Lower leg skin (tissue), 4 donors: ENCODE results near the gene TSHZ2. TPM values are rescaled to one million over a fixed set of nuclear protein-coding genes. Genes with fewer than 3 reads are reported as not detected.

Experiments
- DNase-seq, 2 donors: peaks; one replicate each; pipeline ENCODE4 v3.0.0-alpha.2; 2019; ENCODE audit warnings: low spot score in 2 of 2
- H3K4me3 ChIP-seq: fragments of 200-600 bp; sonication (generic); 2 replicates; pipeline ENCODE4 v1.5.1; 2017; ENCODE audit warnings: mild to moderate bottlenecking, low read depth; ENCODE audit not compliant: poor library complexity, severe bottlenecking
- POLR2A ChIP-seq, 2 donors: fragments of 450-650 bp; IDR thresholded peaks; one replicate each; pipeline ENCODE4 v1.6.1; 2016 to 2017; ENCODE audit warnings: antibody characterized with exemption in 2 of 2, mild to moderate bottlenecking in 1 of 2, moderate library complexity in 1 of 2
- WGBS, 2 donors: methylation state at CpG; one replicate each; pipeline ENCODE4 v1.1.5; 2018; 5-methylcytosine and 5-hydroxymethylcytosine counted together
- intact Hi-C: fragments of 100-400 bp; cut with DNase I; formaldehyde crosslinking; loops from one replicate; pipeline ENCODE4 v1.15.0; 2023; ENCODE audit warnings: low total_unique reads
- total RNA-seq, 4 donors: library from RNA; depleted of rRNA; stranded (reverse); fragments of >200 nt; gene quantifications; one replicate each; pipeline ENCODE4 v1.1.0, GENCODE V29; 2016
- TF ChIP-seq, protein P1 (sequence below), 3 donors: fragments of 450-650 bp; IDR thresholded peaks; one replicate each; pipeline ENCODE4 v1.5.1; 2016; ENCODE audit warnings: antibody characterized with exemption in 3 of 3, mild to moderate bottlenecking in 3 of 3, moderate library complexity in 2 of 3

The TSHZ2 gene
- total RNA-seq, 4 donors from 2014 or later = 8.1 to 25.7 (median 10.5) TPM

DNA sequence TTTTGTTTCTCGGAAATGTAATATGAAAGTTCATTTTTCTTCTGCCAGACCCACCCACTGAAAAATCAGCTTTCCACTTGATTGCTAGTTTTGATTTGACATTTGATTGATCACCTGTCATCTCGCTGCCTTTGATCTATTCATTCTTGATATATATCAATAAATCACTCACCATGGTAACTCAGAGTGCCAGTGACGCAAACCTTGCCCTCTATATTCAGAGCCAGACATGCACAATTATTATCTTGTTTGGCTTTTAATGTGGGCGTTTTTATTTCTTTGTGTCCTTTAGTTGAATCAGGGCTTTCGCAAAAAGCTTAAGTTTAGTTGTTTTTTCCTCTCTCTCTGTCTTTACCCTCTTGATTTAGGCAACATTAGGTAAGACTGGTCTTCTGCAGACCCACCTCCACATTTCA is 2.0 kb downstream of the TSHZ2 start:
- intact Hi-C loops = no loop called here

DNA sequence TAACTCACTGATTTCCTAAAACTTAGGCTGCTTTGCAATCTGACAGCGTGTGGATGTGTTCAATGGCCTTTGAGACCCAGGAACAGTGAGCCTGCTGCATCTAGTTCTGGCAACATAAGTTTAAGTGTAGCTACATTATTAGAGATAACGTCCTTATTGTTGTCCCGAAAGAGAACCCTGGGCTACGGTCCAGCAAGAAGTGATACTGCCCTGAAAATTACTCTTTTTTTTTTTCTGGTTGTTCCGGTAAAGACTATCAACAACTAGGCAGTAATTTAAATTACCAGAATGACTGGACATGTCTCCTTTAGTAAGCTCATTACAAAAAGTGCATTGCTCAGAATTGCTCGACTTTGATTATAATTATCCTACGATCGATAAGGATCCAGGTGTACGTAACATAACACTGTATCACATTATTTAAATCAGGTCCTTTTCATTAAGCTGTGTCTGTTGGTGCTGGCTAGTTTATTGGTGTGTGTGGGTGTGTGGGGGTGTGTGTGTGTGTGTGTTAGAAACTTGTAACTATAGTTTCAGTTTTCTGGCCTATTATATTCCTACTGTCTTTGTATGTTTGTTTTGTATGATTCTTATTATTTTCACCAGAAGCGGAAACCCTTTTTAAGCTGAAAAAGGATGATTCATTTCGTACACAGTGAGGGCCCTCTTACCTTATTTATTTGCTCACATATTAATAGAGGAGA is 3.0 kb downstream of the TSHZ2 start:
- 36 to 38% methylated on average over 11 of the region's 11 CpGs for WGBS, 2 donors

More for the DNA sequence above, 2.0 kb downstream of the TSHZ2 start:
- no peak for TF ChIP-seq POLR2A (IDR thresholded peaks at IDR 0.05)
- TF ChIP-seq, protein P1, sequence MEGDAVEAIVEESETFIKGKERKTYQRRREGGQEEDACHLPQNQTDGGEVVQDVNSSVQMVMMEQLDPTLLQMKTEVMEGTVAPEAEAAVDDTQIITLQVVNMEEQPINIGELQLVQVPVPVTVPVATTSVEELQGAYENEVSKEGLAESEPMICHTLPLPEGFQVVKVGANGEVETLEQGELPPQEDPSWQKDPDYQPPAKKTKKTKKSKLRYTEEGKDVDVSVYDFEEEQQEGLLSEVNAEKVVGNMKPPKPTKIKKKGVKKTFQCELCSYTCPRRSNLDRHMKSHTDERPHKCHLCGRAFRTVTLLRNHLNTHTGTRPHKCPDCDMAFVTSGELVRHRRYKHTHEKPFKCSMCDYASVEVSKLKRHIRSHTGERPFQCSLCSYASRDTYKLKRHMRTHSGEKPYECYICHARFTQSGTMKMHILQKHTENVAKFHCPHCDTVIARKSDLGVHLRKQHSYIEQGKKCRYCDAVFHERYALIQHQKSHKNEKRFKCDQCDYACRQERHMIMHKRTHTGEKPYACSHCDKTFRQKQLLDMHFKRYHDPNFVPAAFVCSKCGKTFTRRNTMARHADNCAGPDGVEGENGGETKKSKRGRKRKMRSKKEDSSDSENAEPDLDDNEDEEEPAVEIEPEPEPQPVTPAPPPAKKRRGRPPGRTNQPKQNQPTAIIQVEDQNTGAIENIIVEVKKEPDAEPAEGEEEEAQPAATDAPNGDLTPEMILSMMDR (IDR thresholded peaks at IDR 0.05) = no peak
- H3K4me3 ChIP-seq = no peak overlapping the region
- 14 to 25% methylated on average over 5 of the region's 5 CpGs for WGBS, 2 donors
- DNase-seq = no peak

GRCh38 chr20:52975803-52976531 is 3.8 kb downstream of the TSHZ2 start:
- WGBS, 2 donors = 60 to 66% methylated on average over 3 of the region's 3 CpGs
- H3K4me3 ChIP-seq = no peak overlapping the region
- no peak for DNase-seq
- TF ChIP-seq, protein P1 (IDR thresholded peaks at IDR 0.05) = no peak
- no peak for TF ChIP-seq POLR2A (IDR thresholded peaks at IDR 0.05)
- intact Hi-C loops = no loop called here

More for the DNA sequence above, 3.0 kb downstream of the TSHZ2 start:
- DNase-seq = no peak
- TF ChIP-seq, protein P1 (IDR thresholded peaks at IDR 0.05) = no peak
- TF ChIP-seq POLR2A (IDR thresholded peaks at IDR 0.05) = no peak
- H3K4me3 ChIP-seq = no peak overlapping the region
- intact Hi-C loops = no loop called here

- no peak overlapping the region for H3K4me3 ChIP-seq
- TF ChIP-seq POLR2A (IDR thresholded peaks at IDR 0.05) = no peak
- TF ChIP-seq, protein P1 (IDR thresholded peaks at IDR 0.05) = no peak
- 50 to 53% methylated on average over 2 of the region's 2 CpGs for WGBS, 2 donors
- intact Hi-C loops = no loop called here
- DNase-seq = no peak
Observed at GRCh38 chr20:52978851-52979250, 6.7 kb downstream of the TSHZ2 start.

- intact Hi-C loops = no loop called here
- TF ChIP-seq POLR2A (IDR thresholded peaks at IDR 0.05) = no peak
- TF ChIP-seq, protein P1 (IDR thresholded peaks at IDR 0.05) = no peak
- H3K4me3 ChIP-seq = no peak overlapping the region
- WGBS, 2 donors = 86 to 89% methylated on average over 8 of the region's 8 CpGs
- no peak for DNase-seq
Observed at GRCh38 chr20:52981051-52981450, 8.9 kb downstream of the TSHZ2 start.
